Ovary (tissue), 9 donors: ENCODE measurements around the gene UNC13C. TPM values are rescaled to one million over a fixed set of nuclear protein-coding genes. Genes with fewer than 3 reads are reported as not detected.

ENCODE experiments used
- DNase-seq, 5 donors: peaks; one replicate each; pipeline ENCODE4 v3.0.0-alpha.2; 2019 to 2020
- H3K27ac ChIP-seq, 2 donors: fragments of 200-600 bp; one replicate each; pipeline versions ENCODE4 v1.5.1 to v1.8.0; 2019 to 2022
- H3K27me3 ChIP-seq: fragments of 200-600 bp; one replicate; pipeline ENCODE4 v1.8.0; 2022
- H3K36me3 ChIP-seq: fragments of 200-600 bp; sonication (generic); one replicate; pipeline ENCODE4 v1.5.1; 2019
- H3K4me1 ChIP-seq: one replicate; pipeline ENCODE4 v1.8.1; 2013; ENCODE audit warnings: mild to moderate bottlenecking, moderate library complexity; ENCODE audit not compliant: insufficient read depth
- H3K4me3 ChIP-seq: fragments of 200-600 bp; sonication (generic); one replicate; pipeline ENCODE4 v1.5.1; 2017
- H3K9me3 ChIP-seq, 2 donors: fragments of 200-600 bp in 1 of 2; sonication (generic) in 1 of 2; one replicate each; pipeline versions ENCODE4 v1.5.1 to v1.8.1; 2013 to 2019; ENCODE audit warnings: mild to moderate bottlenecking in 1 of 2, moderate library complexity in 1 of 2
- CTCF ChIP-seq, 3 donors: fragments of 450-650 bp in 2 of 3; fragments of 200-600 bp in 1 of 3; IDR thresholded peaks; one replicate each; pipeline versions ENCODE4 v1.5.1 to v1.8.0; 2016 to 2022; ENCODE audit warnings: antibody characterized with exemption in 3 of 3, mild to moderate bottlenecking in 1 of 3
- EP300 ChIP-seq: sonication (generic); formaldehyde crosslinking; IDR thresholded peaks from one replicate; pipeline ENCODE4 v1.6.1; 2017; ENCODE audit warnings: antibody characterized with exemption
- POLR2A ChIP-seq: fragments of 450-650 bp; IDR thresholded peaks from one replicate; pipeline ENCODE4 v1.6.1; 2017; ENCODE audit warnings: antibody characterized with exemption, mild to moderate bottlenecking, moderate library complexity
- WGBS, 3 donors: extraction: QIAGEN DNeasy Blood & Tissue Kit in 1 of 3; methylation state at CpG; one replicate each; pipeline versions ENCODE4 v1.1.5 to v1.1.7; 2013 to 2017; 5-methylcytosine and 5-hydroxymethylcytosine counted together
- intact Hi-C, 4 donors: fragments of 100-400 bp; cut with DNase I; formaldehyde crosslinking; loops; one replicate each; pipeline versions ENCODE4 v1.11.0 to v1.15.1; 2022 to 2023
- polyA plus RNA-seq, 2 donors: library from polyadenylated mRNA; stranded (reverse); fragments of 200-250 nt in 1 of 2; fragments of 350-450 nt in 1 of 2; fragmentation: Illumina TruSeq in 1 of 2; extraction: RNeasy Lipid Tissue Mini Kit (QIAGEN cat#74804) in 1 of 2; gene quantifications; one replicate each; pipeline ENCODE4 v1.2.3, GENCODE V29; 2013 to 2014
- total RNA-seq, 7 donors: library from RNA; depleted of rRNA in 2 of 7; stranded (reverse); fragments of >200 nt in 2 of 7; fragmentation: NEBNext Ultra II Directional in 3 of 7; extraction: Animal tissue kit (Norgen Biotek cat#: 25700) in 3 of 7; gene quantifications; one replicate each; pipeline versions ENCODE4 v1.1.0 to v1.2.4, GENCODE V29; 2016 to 2023
- donor health status: DM: no; HTN: no; CAD: no; lungs with moderate emphysema.
- donor health status: DM: no; HTN: no; CAD: no.
- donor health status: Bipolar disorder and iron deficiency.
- donor health status: DM: yes; HTN: yes; CAD: no.
- donor health status: DM: no; HTN: no; CAD: no.
- donor health status: DM: yes; HTN: yes; CAD: no.

UNC13C gene
- total and polyA plus RNA-seq, 9 donors: 0.05 to 2.1 (median 1.3) TPM

- no peak overlapping the region for H3K27ac ChIP-seq
- intact Hi-C loops: no loop called here
- H3K4me1 ChIP-seq: no peaks in the 10 kb centered on the region
- no peaks in the 10 kb centered on the region for H3K36me3 ChIP-seq
- H3K4me3 ChIP-seq: no peak overlapping the region
- H3K27me3 ChIP-seq: no peaks in the 10 kb centered on the region
- no peak for TF ChIP-seq EP300
- TF ChIP-seq POLR2A: no peak
- no peak for TF ChIP-seq CTCF (IDR thresholded peaks at IDR 0.05)
- no peaks in the 10 kb centered on the region for H3K9me3 ChIP-seq
- WGBS, 3 donors: 86 to 91% (median 90%) methylated on average over 4 of the region's 4 CpGs
- no peak for DNase-seq
Observed at GRCh38 chr15:54159012-54159411, 180.8 kb downstream of the UNC13C start.

- no peak for DNase-seq
- Histone ChIP-seq H3K9me3 (no peaks in the 10 kb centered on the region), H3K27ac (no peak overlapping the region), H3K4me3 (no peak overlapping the region), H3K27me3 (no peaks in the 10 kb centered on the region), H3K4me1 (no peaks in the 10 kb centered on the region), H3K36me3 (no peaks in the 10 kb centered on the region)
- TF ChIP-seq EP300: no peak
- TF ChIP-seq POLR2A: no peak
- TF ChIP-seq CTCF (IDR thresholded peaks at IDR 0.05): no peak
- 67 to 74% (median 72%) methylated on average over 1 of the region's 1 CpG for WGBS, 3 donors
- intact Hi-C loops: no loop called here
Observed at GRCh38 chr15:54187325-54187724, 209.1 kb downstream of the UNC13C start.

GRCh38 chr15:54197995-54198394, 219.8 kb downstream of the UNC13C start:
- no peak for DNase-seq
- Histone ChIP-seq H3K4me3 (no peak overlapping the region), H3K4me1 (no peaks in the 10 kb centered on the region), H3K36me3 (no peaks in the 10 kb centered on the region), H3K27ac (no peak overlapping the region), H3K9me3 (no peaks in the 10 kb centered on the region), H3K27me3 (no peaks in the 10 kb centered on the region)
- intact Hi-C loops: no loop called here
- TF ChIP-seq EP300 (no peak), CTCF (IDR thresholded peaks at IDR 0.05) (no peak), POLR2A (no peak)
- 70 to 89% (median 83%) methylated on average over 1 of the region's 1 CpG for WGBS, 3 donors

- TF ChIP-seq CTCF (IDR thresholded peaks at IDR 0.05): no peak
- TF ChIP-seq EP300: no peak
- no peak for TF ChIP-seq POLR2A
- intact Hi-C loops: no loop called here
- DNase-seq: no peak
- no peaks in the 10 kb centered on the region for H3K9me3 ChIP-seq
- H3K4me1 ChIP-seq: no peaks in the 10 kb centered on the region
- WGBS, 3 donors: 88 to 90% (median 90%) methylated on average over 7 of the region's 7 CpGs
- H3K27me3 ChIP-seq: no peaks in the 10 kb centered on the region
- H3K36me3 ChIP-seq: no peaks in the 10 kb centered on the region
- H3K27ac ChIP-seq: no peak overlapping the region
- H3K4me3 ChIP-seq: no peak overlapping the region
Observed at GRCh38 chr15:54206586-54207321, 228.5 kb downstream of the UNC13C start.
